Measurements from ENCODE around the gene PLA2G4C.

PLA2G4C gene

GRCh38 chr19:47998800-47999199 lies 111.8 kb downstream of the PLA2G4C start:
- Histone ChIP-seq H3K4me2 (ENCODE audit: low read length) (no peak overlapping the region), H3K36me3 (ENCODE audit: insufficient read depth, low read length) (no peaks in the 10 kb centered on the region), H4K20me1 (ENCODE audit: insufficient read depth, low read length) (no peaks in the 10 kb centered on the region), H3K9me3 (ENCODE audit: low read length) (no peaks in the 10 kb centered on the region), H3K4me3 (ENCODE audit: low read depth, low read length, poor library complexity, severe bottlenecking) (no peak overlapping the region), H3K9ac (ENCODE audit: low read length) (no peak overlapping the region), H3K27ac (ENCODE audit: low read depth, low read length, poor library complexity, severe bottlenecking) (no peak overlapping the region), H3K9me2 (ENCODE audit: low read depth, low read length) (no peaks in the 10 kb centered on the region), H2AFZ (ENCODE audit: low read length) (no peak overlapping the region), H3K27me3 (ENCODE audit: insufficient read depth, low read length) (no peaks in the 10 kb centered on the region), H3K4me1 (ENCODE audit: insufficient read depth, low read length, severe bottlenecking) (no peaks in the 10 kb centered on the region), H3K79me2 (ENCODE audit: insufficient read depth, low read length) (no peaks in the 10 kb centered on the region), H3F3A (ENCODE audit: insufficient read depth, low read length) (no peaks in the 10 kb centered on the region)
- TF ChIP-seq EZH2 (IDR thresholded peaks at IDR 0.05; ENCODE audit: borderline replicate concordance, low read length) (no peak), CTCF (IDR thresholded peaks at IDR 0.05; ENCODE audit: low read length) (no peak)

All from OCI-LY1 (cell line).